GM19438 (cell line): ENCODE measurements around the gene MSMO1.
A peak's percentile ranks its signal among the peaks of the same experiment; 100 is the strongest.

Experiments used
- ATAC-seq: cut with Tn5 transposase; IDR thresholded peaks from one replicate; pipeline ENCODE4 v1.9.1; 2021; ENCODE audit warnings: low read depth; ENCODE audit not compliant: unreplicated experiment

MSMO1 gene

DNA sequence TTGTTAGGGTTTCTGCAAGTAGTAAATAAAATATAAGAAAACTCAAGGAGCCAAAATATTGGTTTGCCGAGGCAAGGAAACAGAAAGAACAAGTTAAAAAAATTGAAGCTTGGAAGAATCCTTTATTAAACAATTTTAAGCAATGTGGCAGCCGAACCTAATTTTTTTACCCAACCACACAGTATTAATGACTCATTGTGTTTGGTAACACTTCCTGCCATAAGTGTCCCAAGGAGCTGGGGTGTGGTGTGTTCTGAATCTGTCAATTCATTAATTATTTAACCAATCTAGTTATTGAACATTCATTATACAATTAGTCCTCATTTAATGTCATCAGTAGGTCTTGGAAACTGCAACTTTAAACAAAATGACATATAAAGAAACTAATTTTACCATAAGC is 32.0 kb downstream of the MSMO1 start:
- ATAC-seq, result no peak

DNA sequence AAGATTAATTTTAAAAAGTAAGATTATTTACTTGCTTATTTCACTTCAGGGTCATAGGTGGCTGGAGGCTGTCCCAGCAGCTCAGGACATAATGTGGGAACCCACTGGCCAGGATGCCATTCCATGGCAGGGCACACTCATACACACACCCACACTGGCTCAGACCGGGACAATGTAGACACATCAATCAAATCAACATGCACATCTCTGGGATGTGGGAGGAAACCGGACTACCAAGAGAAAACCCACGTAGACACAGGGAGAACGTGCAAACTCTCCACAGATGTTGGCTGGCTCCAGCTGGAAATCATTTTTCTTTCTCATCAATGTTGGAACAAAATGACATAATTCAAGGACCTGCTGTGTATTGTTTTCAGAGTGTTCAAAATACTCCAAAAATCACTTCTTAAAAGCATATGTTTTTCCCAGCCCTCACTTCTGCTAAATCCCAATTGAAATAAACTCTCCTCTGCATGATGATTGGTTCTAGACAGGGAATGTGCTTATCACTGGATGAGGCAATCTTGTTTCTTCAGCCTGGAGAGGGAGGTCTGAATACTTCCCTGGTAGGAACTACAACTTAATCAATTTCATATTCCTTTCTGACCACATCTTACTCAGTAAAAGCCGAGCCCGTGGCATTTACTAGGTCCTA is 32.7 kb downstream of the MSMO1 start:
- ATAC-seq, result no peak

DNA sequence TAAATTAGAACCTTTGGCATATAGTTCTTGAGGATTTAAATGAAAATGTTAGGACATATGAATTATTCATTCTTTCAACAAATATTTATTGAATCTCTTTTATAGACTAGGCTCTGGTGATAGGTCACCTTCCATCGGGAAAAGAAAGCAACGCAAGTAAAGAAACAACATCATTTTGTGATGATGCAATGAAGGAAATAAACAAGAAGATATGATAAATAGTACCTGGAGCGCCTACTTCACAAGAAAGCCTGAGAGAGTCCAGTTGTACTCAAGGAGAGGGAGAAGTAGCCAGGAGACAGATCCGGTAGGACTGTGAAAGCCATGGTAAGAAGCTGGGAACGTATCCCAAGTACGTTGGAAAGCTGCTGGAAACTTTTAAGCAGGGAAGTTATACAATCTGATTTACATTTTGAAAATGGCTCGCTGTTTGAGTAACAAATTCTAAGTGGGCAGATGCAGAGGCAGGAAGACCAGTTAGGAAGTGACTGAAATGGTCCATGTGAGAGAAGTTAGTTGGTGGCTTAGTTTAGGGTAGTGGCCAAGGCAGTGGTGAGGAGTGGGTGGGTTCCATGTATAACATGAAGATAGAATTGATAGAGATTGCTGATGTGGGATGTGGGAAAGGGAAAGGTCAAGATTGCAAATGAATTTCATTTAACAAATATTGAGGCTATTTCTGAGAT is 33.7 kb downstream of the MSMO1 start:
- no peak for ATAC-seq

DNA sequence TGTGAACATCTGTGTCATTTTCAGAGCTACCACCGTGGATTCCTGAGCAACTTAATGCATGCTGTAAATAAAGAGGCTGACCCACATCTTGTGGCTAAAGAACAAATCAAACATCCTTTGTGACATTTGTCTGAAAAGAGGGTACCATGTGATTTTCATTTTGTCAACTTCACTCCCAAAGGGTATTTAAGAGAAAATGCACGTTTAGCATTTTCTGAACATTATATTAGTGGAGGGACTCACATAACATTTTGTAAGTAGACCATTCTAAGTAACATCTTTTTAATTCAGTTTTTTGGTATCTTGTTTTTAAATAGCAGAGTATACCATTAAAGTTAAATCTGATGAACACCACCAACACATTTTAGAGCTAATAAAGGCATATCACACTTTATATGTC is 34.3 kb downstream of the MSMO1 start:
- ATAC-seq, result no peak

DNA sequence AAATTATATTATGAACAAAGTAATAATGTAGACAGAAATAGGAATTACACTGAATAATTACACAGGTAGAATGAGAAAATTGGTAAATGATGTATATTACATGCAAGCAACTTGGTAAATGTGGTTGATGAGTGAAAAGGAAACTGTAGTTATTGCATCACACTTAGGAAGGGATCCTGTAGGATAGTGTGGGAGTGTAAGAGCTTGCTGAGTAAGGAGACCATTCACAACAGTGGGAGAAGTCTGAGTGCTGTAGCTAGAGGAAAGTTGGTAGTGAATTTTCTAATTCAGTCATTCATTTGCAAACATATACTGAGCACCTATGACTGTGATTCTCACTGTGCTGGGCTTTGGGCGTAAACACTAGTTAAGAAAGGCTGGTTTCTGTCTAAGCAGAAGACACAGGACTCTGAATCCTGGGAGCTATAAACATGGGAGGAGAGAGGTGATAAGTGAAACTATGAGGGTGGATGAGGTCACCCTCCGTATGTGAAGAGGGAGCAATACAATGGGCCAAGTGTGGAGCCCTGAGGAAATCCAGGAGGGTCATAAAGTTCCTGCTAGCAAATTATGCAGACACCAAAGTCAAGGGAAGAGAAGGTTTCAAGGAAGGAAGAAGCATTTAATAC is 37.1 kb downstream of the MSMO1 start:
- no peak for ATAC-seq

DNA sequence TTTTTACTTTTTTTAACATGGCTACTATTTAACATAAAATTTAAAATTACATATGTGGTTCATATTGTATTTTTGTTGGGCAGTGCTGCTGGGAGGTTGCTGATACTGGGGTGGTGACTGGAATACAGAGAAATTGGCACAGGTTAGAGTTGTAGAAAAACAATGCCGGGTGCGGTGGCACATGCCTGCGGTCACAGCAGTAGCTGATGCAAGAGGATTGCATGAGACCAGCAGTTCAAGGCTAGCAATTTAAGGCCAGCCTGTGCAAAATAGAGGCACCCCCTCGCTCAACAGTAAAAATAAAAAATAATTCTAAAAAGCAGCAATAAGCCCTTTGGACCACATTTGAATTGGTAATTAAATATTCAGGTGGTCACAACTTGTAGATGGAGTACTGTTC is 39.6 kb downstream of the MSMO1 start:
- ATAC-seq, result no peak

DNA sequence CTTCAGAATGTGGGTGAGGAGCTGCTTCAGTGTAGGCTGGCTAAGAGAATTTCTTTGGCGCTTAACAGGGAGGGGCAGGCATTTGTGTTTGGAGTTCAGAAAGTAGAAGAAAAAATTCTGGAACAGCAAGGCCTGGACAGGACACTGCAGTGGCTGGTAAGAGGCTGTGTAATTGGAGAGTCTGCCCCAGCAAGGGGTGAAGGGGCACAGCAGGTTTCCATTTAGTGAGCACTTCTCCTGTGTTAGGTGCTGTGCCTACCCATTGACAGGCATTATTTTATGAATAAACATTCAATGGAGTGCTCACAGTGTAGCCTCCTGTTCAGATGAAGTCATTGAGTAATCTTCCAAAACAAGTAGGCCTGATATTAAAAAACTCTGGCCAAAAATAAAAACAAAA is 40.6 kb downstream of the MSMO1 start:
- no peak for ATAC-seq

DNA sequence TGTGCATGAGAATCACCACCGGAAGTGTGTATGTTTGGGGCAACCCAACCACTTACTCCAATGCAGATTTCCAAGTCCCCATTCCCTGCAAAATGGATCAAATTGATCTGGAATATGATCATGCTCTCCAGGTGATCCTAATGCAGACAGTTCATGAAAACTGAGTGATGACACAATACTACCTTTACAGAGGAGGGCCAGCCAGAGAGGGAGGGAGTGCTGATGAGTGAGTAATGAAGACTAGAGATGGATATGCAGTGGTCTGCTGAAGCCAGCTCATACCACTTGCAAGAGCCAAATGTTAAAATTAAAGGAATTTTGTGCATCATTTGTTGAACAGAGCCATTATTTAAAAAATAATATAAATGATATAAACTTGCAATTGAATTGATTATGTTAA is 41.1 kb downstream of the MSMO1 start:
- ATAC-seq, result no peak

DNA sequence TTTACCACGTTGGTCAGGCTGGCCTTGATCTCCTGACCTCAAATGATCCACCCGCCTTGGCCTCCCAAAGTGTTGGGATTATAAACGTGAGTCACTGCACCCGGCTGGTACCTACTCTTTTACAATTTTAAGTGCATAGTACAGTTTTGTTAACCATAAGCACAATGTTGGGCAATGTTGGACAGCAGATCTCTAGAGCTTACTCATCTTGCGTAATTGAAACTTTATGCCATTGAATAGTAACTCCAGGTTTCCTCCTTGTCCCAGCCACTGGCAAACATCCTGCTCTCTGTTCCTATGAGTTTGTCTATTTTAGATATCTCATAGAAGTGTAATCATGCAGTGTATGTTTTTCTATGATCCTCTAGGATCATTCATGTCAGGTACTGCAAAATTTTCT is 42.1 kb downstream of the MSMO1 start:
- ATAC-seq, result no peak

DNA sequence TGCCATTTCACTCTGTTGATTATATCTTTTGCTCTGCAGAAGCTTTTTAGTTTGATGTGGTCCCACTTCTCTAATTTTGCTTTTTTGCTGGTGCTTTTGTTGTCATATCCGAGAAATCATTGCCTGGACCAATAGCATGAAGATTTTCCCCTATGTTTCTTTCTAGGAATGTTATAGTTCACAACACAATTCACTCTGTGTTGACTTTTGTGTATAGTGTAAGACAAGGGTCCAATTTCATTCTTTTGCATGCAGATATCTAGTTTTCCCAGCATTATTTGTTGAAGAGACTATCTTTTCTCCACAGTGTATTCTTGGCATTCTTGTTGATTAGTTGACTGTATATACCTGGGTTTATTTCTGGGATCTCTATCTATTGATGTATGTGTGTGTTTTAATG is 43.1 kb downstream of the MSMO1 start:
- ATAC-seq, result no peak

DNA sequence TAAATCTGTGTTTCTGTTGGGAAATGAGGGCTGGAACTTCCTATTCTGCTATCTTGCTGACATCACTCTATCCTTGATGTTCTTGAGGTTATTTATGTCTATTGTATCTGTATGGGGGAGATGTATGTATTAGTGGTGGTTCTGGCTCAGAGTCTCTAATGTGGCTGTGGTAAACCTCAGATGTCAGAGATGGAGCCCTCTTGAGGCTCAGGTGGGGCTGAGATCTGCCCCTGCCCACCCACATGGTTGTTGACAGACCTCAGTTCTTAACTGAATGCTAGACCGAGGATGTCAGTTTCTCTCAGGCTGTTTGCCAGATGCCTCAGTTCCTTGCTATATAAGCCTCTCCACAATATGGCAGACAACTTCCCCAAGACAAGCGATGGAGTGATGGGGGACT is 48.0 kb downstream of the MSMO1 start:
- no peak for ATAC-seq

DNA sequence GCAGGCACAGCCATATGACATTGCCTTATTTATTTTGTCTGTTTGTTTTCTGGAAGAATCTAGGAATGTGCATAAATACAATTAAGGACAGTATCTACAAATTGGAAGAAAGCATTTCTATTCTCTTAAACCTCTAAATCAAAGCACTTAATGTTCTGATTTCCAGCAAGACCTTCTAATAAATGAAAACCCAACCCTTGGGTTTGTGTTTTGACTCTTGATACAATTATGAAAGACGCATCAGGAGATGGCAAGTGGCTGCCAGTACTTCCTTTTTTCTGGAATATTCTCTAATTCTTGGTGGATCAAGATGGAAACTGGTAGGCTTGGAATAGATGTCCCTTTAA is 50.9 kb downstream of the MSMO1 start:
- ATAC-seq, result no peak

DNA sequence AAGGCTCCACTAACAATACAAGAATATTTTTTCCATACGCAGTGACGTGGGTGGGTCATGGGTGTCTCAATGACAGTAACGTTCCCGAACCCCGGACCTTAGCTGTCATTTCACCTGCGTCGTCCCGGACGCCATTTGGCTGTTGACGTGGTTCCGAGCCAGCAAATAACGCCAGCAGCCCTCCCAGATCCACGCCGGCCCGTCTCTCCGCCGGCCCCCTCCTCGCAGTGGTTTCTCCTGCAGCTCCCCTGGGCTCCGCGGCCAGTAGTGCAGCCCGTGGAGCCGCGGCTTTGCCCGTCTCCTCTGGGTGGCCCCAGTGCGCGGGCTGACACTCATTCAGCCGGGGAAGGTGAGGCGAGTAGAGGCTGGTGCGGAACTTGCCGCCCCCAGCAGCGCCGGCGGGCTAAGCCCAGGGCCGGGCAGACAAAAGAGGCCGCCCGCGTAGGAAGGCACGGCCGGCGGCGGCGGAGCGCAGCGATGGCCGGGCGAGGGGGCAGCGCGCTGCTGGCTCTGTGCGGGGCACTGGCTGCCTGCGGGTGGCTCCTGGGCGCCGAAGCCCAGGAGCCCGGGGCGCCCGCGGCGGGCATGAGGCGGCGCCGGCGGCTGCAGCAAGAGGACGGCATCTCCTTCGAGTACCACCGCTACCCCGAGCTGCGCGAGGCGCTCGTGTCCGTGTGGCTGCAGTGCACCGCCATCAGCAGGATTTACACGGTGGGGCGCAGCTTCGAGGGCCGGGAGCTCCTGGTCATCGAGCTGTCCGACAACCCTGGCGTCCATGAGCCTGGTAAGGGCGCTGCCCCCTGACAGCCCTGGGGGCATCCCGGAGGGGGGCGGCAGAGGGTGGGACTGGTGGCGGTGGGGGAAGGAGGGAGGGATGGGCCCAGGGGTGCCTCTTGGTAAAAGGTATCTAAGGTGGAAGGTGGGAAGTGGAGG is 51.5 kb downstream of the MSMO1 start, which contains the start of gene CPE:
Gene CPE (plus strand): TSS at position 264 of the 933 bp plus-strand sequence. CDS start 214 bp downstream, at position 478.
- ATAC-seq, result peak; percentile 78

DNA sequence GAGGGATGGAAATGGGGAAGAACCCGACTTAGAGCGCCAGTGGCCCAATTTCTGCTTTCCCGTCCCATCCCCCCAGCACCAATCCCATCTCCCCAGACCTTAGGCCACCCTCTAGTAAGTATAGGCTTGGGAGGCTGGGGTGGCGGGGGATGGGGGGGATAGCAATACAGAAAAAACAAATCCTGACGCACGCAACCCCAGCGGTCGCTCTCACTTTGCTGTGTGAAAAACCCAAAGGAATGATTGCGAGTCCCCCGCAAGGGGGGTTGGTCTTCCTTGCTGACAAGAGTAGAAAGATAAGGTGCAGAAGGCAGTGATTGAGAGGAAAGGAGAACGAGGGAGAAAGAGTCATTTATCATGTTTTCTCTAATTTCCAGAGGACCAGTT is 52.2 kb downstream of the MSMO1 start:
- ATAC-seq, result no peak

DNA sequence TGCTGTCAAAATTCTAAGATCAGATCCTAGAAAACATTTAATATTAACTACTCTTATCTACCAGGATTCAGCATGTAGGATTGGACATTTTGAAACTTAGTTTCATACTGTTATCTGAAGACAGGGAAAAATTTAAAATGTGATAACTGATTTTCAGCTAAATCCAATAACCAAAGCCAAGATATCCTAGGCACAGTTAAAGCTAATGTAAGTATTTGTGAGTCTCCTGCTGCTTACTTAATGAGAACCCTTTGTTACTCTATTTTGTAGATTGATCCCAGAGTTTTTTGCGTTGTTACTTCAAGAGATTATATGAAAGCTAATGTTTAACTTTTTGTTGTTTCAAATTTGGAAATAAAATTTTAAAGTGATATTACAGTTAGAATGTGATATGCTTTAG is 53.3 kb downstream of the MSMO1 start:
- ATAC-seq, result no peak

DNA sequence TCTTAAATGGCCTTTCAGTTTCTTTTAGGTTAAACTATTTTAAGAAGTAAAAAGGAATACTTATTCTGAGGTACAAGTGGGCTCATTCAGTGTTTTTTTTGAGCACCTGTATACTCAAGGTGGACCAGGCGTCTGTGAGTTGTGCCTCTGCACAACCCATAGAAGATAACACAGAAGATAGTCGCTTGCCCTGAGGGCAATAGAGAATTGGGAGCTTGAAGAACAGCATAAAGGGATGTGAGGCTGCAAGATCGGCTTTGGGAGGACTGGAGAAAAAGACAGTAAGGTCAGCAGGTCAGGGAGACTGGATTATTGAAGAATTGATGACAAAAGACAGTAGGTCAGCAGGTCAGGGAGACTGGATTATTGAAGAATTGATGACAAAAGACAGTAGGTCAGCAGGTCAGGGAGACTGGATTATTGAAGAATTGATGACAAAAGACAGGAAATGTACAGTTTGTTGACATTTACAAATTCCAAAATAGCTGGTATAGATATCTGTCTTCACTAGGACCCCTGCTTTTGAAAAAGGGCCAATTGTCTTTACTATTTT is 54.4 kb downstream of the MSMO1 start:
- ATAC-seq, result no peak

DNA sequence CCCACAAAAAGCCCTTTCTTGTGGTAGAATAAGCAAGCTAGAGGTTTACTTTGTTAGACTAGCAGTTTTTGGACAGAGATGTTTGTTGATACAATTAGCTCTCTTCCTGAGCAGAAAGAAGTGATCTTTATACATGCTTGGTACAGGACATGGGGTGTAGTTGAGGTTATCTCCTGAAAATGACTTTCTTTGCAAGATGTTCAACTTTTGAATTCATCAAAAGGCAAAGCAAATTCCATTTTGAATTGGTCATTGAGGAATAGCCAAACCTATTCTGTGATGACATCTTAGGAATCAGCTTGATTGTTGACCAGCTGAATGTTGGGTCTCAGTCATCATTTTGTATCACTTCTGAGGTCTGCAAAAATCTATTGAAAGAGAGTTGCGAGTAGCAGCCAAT is 55.2 kb downstream of the MSMO1 start:
- ATAC-seq, result no peak

DNA sequence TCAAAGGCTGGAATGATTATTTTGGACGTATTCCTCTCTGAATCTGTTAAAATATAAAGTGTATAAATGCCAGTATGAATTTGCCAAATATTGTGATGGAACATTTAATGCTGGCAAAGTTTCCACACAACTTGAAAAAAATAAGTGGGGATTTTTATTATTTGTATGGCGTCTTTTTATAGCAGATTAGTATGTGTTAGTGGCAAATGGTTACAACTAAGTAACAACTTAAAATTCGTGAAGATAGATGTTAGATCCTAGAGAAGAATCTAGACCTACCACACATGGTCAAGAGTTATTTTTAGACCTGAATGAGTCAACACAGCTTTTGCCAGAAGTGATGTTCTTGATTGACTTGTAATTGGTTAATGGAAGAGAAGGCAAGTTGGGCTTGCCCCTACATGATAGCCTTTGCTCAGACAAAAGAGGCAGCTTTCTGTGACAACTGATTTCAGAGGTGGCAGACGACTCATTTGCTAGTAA is 56.2 kb downstream of the MSMO1 start:
- ATAC-seq, result no peak

DNA sequence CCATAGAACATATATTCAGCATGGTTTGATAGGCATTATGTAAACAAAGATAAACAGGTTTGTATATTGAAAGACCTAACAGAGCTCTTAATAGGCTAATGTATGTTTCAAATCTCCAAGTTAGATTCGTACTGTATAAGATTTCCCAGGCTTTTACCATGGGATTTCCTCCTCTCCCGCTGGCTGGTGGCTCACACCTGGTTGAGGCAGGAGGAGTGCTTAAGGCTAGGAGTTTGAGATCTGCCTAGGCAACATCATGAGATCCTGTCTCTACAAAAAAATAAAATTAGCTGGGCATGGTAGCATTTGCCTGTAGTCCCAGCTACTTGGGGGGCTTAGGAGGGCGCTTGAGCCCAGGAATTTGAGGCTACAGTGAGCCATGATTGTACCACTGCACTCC is 56.7 kb downstream of the MSMO1 start:
- no peak for ATAC-seq

DNA sequence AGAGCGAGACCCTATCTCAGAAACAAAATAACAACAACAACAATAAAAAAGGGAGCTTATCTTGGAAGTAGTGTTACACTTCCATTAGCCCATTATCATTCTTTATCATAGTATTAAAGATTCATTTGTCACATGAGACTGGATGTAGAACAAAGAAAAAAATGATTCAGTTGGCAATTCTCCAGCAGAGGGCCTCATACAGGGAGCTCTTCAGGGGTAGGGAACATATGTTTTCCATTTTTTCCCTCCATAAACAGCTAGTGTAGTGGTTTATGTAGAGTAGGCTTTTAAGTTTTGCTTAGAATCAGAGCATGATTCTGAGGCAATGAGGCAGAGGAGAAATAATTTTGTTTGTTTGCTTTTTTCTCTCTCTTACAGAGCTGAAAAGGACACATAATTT is 57.1 kb downstream of the MSMO1 start:
- ATAC-seq, result no peak

DNA sequence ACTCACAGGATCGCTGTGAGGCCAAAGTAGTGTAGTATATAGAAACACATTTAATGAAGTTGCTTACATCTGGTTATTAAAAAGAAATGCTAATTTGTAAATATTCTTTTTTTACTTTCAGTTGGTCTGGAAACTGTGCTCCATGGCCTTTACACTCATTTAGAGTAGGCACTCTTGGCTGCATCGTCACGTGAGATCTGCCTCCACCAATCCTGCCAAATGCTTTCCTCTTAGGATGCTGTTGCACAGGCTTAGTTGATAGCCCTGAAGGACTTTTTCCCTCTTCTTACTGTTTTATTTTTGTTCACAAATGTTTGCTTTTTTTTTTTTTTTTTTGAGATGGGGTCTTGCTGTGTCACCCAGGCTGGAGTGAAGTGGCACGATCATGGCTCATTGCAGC is 57.7 kb downstream of the MSMO1 start:
- ATAC-seq, result no peak
